Measurements from ENCODE around the gene OR2W3. TPM values are rescaled to one million over a fixed set of nuclear protein-coding genes. Genes with fewer than 3 reads are reported as not detected.
"Not testable (repeated sequence)": the region's sequence is repeated elsewhere in the genome, so short reads cannot be mapped to it uniquely, and the experiment has no call there.

OR2W3 gene
- total and polyA plus RNA-seq, 8 donors = 0.13 to 0.92 TPM; not detected in 6

DNA sequence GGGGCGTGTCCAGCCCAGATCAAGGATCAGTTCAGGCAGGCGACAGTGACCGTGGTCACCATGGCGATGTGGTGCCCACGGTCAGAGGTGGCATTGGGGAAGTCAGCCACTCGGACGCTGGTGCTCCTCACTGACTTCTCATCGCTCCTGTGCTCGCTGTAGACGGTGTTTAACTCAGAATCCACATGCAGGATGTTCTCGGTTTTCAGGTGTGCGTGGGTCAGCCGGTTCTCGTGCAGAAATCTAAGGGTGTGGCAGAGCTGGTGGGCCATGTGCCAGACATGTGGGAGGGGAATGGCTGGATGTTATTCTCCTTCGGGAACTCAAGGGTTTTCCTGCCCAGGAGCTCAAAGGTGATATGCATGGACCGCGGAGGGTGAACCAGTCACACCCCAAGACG is 41.0 kb downstream of the OR2W3 start:
- Histone ChIP-seq H3K9me3 (peaks cover 0 to 19% (median 17%) of the 10 kb centered on the region in 4 donors), H3K27me3 (peaks cover 0 to 10% (median 3%) of the 10 kb centered on the region in 3 donors), H3K4me3 (no peak overlapping the region), H3K36me3 (no peaks in the 10 kb centered on the region), H3K4me1 (no peaks in the 10 kb centered on the region), H3K27ac (no peak overlapping the region)
- no peak for DNase-seq
- no peak for TF ChIP-seq POLR2AphosphoS5 (IDR thresholded peaks at IDR 0.05)
- no peak for TF ChIP-seq POLR2A (IDR thresholded peaks at IDR 0.05)
- WGBS, 5 donors = 91 to 95% (median 94%) methylated on average over 18 of the region's 18 CpGs
- intact Hi-C loops (cut with DNase I; ENCODE audit: low total_unique reads) = no loop called here

DNA sequence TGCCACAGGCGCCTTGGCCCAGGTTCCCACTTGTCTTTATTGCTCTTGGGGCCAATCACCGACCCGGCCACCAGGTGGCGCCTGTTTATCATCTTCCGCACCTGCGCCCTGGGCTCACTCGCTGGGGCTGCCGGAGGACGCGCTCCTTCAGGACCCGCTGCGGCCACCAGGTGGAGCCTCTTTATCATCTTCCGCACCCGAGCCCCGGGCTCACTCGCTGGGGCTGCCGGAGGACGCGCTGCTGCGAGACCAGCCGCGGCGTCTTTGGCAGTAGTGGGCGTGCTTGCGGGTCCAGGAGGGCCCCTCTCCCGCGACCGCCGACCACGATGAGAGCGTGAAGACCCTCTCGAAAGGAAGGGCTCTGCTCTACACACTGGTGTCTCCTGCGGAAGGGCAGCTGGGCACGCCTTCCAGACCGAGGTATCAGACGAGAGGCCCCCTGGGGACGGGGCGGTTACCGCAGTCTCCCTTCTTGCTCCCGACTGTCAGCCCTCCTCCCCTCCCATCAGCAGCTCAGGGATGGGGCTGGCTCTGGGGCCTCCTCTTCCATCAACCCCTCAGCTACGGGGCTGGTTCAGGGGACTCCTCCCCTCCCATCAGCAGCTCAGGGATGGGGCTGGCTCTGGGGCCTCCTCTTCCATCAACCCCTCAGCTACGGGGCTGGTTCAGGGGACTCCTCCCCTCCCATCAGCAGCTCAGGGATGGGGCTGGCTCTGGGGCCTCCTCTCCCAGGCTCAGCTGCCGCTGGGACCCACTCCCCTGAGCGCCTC is 41.8 kb downstream of the OR2W3 start:
- TF ChIP-seq, protein P1, sequence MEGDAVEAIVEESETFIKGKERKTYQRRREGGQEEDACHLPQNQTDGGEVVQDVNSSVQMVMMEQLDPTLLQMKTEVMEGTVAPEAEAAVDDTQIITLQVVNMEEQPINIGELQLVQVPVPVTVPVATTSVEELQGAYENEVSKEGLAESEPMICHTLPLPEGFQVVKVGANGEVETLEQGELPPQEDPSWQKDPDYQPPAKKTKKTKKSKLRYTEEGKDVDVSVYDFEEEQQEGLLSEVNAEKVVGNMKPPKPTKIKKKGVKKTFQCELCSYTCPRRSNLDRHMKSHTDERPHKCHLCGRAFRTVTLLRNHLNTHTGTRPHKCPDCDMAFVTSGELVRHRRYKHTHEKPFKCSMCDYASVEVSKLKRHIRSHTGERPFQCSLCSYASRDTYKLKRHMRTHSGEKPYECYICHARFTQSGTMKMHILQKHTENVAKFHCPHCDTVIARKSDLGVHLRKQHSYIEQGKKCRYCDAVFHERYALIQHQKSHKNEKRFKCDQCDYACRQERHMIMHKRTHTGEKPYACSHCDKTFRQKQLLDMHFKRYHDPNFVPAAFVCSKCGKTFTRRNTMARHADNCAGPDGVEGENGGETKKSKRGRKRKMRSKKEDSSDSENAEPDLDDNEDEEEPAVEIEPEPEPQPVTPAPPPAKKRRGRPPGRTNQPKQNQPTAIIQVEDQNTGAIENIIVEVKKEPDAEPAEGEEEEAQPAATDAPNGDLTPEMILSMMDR (IDR thresholded peaks at IDR 0.05) = peak in 2 of 7 experiments; percentile 35 to 57
- Histone ChIP-seq H3K4me3 (peak overlapping the region in 3 of 4 donors; percentile 24 to 42 (median 25)), H3K9me3 (peaks cover 0 to 19% (median 17%) of the 10 kb centered on the region in 4 donors)
- H3K36me3 ChIP-seq; intact Hi-C loops (cut with DNase I; ENCODE audit: low total_unique reads); H3K27me3 ChIP-seq; H3K27ac ChIP-seq; H3K4me1 ChIP-seq: not testable (repeated sequence)
- peak; percentile 63 to 86 for DNase-seq
- 9 to 27% (median 12%) methylated on average over 37 to 44 of the region's 44 CpGs for WGBS, 5 donors

DNA sequence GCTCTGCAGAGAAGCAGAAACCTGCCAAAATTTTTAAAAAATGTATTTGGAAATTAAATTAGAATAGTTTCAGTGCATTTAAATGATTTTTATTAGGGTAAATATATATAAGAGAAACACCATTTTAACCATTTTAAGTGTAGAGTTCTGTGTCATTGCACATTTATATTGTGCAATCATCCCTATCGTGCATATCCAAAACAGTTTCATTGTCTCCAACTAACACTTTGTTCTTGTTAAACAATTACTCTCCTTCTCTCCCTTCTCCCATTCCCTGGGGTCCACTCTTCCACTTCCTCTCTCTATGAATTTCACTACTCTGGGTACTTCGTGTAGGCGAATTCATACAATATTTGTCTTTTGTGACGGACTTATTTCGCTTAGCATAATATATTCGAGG is 47.2 kb downstream of the OR2W3 start:
- 77 to 87% (median 83%) methylated on average over 6 of the region's 6 CpGs for WGBS, 5 donors

More for the DNA sequence above, 47.2 kb downstream of the OR2W3 start:
- no peaks in the 10 kb centered on the region for H3K4me1 ChIP-seq
- H3K9me3 ChIP-seq = peaks cover 0 to 7% (median 5%) of the 10 kb centered on the region in 4 donors
- no peak for DNase-seq
- intact Hi-C loops (cut with DNase I; ENCODE audit: low total_unique reads) = no loop called here
- no peak for TF ChIP-seq EP300 (IDR thresholded peaks at IDR 0.05)
- H3K27me3 ChIP-seq = no peaks in the 10 kb centered on the region
- H3K36me3 ChIP-seq = no peaks in the 10 kb centered on the region
- no peak overlapping the region for H3K27ac ChIP-seq
- no peak overlapping the region for H3K4me3 ChIP-seq

Other genes with a start within 250 kb of the OR2W3 start
- gene OR13G1, start 215.8 kb upstream of the OR2W3 start, total RNA-seq = not detected
- gene OR13G1, start 215.8 kb upstream of the OR2W3 start, polyA plus RNA-seq = not detected
- gene OR6F1, start 178.9 kb upstream of the OR2W3 start, total RNA-seq = not detected
- gene OR6F1, start 178.9 kb upstream of the OR2W3 start, polyA plus RNA-seq = not detected
- gene OR14K1, start 157.0 kb upstream of the OR2W3 start, total RNA-seq = not detected
- gene OR14K1, start 157.0 kb upstream of the OR2W3 start, polyA plus RNA-seq = not detected
- gene OR14A2, start 147.4 kb upstream of the OR2W3 start, total RNA-seq = not detected
- gene OR14A2, start 147.4 kb upstream of the OR2W3 start, polyA plus RNA-seq = not detected
- not detected for gene OR1C1, start 135.0 kb upstream of the OR2W3 start, total RNA-seq
- gene OR1C1, start 135.0 kb upstream of the OR2W3 start, polyA plus RNA-seq = not detected
- gene OR14A16, start 71.5 kb upstream of the OR2W3 start, total RNA-seq = not detected
- not detected for gene OR14A16, start 71.5 kb upstream of the OR2W3 start, polyA plus RNA-seq
- gene OR11L1, start 53.7 kb upstream of the OR2W3 start, total RNA-seq = not detected
- not detected for gene OR11L1, start 53.7 kb upstream of the OR2W3 start, polyA plus RNA-seq
- gene TRIM58, start 38.4 kb upstream of the OR2W3 start, total RNA-seq = 1 to 10 TPM in 2 of 5 donors, under 1 TPM in 1, not detected in 2; under 0.01 to 2.0 (median 1.2) TPM
- under 1 TPM in 2 of 3 donors, not detected in 1; 0.10 to 0.19 TPM for gene TRIM58, start 38.4 kb upstream of the OR2W3 start, polyA plus RNA-seq
- gene OR2T8, start 24.7 kb downstream of the OR2W3 start, total RNA-seq = not detected
- not detected for gene OR2T8, start 24.7 kb downstream of the OR2W3 start, polyA plus RNA-seq
- 10 to 100 TPM in 1 of 5 donors, not detected in 4; 10.5 TPM for gene OR2AJ1, start 29.3 kb downstream of the OR2W3 start, total RNA-seq
- not detected for gene OR2AJ1, start 29.3 kb downstream of the OR2W3 start, polyA plus RNA-seq
- not detected for gene OR2L8, start 53.3 kb downstream of the OR2W3 start, total RNA-seq
- gene OR2L8, start 53.3 kb downstream of the OR2W3 start, polyA plus RNA-seq = not detected
- not detected for gene OR2AK2, start 69.6 kb downstream of the OR2W3 start, total RNA-seq
- not detected for gene OR2AK2, start 69.6 kb downstream of the OR2W3 start, polyA plus RNA-seq
- gene OR2L5, start 118.1 kb downstream of the OR2W3 start, total RNA-seq = not detected
- not detected for gene OR2L5, start 118.1 kb downstream of the OR2W3 start, polyA plus RNA-seq
- not detected for gene OR2L2, start 134.5 kb downstream of the OR2W3 start, total RNA-seq
- not detected for gene OR2L2, start 134.5 kb downstream of the OR2W3 start, polyA plus RNA-seq
- gene OR2L3, start 151.2 kb downstream of the OR2W3 start, total RNA-seq = not detected
- not detected for gene OR2L3, start 151.2 kb downstream of the OR2W3 start, polyA plus RNA-seq
- under 1 TPM in 1 of 5 donors, not detected in 4; 0.37 TPM for gene OR2L13, start 199.6 kb downstream of the OR2W3 start, total RNA-seq
- not detected for gene OR2L13, start 199.6 kb downstream of the OR2W3 start, polyA plus RNA-seq
- gene OR2M5, start 249.6 kb downstream of the OR2W3 start, total RNA-seq = not detected
- not detected for gene OR2M5, start 249.6 kb downstream of the OR2W3 start, polyA plus RNA-seq